Cardiac muscle cell (in vitro differentiated cells and primary cell): ENCODE results near the gene SNAP29. TPM values are rescaled to one million over a fixed set of nuclear protein-coding genes. Genes with fewer than 3 reads are reported as not detected.

Source experiments
- DNase-seq, 2 donors: peaks; one replicate each; pipeline versions ENCODE4 v3.0.0 to v3.0.0-alpha.2; 2010 to 2017; ENCODE audit warnings: low read depth in 1 of 2, low spot score in 1 of 2
- H3K27ac ChIP-seq: fragments of 200-600 bp; sonication (generic); 2 replicates; pipeline ENCODE4 v1.5.1; 2016
- H3K27me3 ChIP-seq: fragments of 200-600 bp; sonication (generic); 2 replicates; pipeline ENCODE4 v1.6.0; 2016; ENCODE audit warnings: control low read depth
- H3K36me3 ChIP-seq: fragments of 200-600 bp; sonication (generic); 2 replicates; pipeline ENCODE4 v1.5.1; 2016; ENCODE audit warnings: control low read depth
- H3K4me1 ChIP-seq: fragments of 200-600 bp; sonication (generic); 2 replicates; pipeline ENCODE4 v1.8.1; 2017; ENCODE audit warnings: low read depth, mild to moderate bottlenecking, mixed run types
- H3K4me3 ChIP-seq: fragments of 200-600 bp; sonication (generic); 2 replicates; pipeline ENCODE4 v1.5.1; 2016; ENCODE audit warnings: mild to moderate bottlenecking
- H3K9me3 ChIP-seq: fragments of 200-600 bp; sonication (generic); 2 replicates; pipeline ENCODE4 v1.5.1; 2017; ENCODE audit warnings: low read depth, mild to moderate bottlenecking, control low read depth
- polyA plus RNA-seq: library from polyadenylated mRNA; unstranded; fragments of >200 nt; fragmentation: Nextera tagmentation; extraction: Ambion mirVana; gene quantifications from 2 replicates; pipeline ENCODE4 v1.2.1, GENCODE V29; 2016
- total RNA-seq: library from RNA; depleted of rRNA; stranded (reverse); fragments of >200 nt; gene quantifications from 2 replicates; pipeline ENCODE4 v1.2.3, GENCODE V29; 2016
- TF ChIP-seq, protein P1 (sequence below): IDR thresholded peaks from 2 replicates; pipeline ENCODE4 v1.5.1; 2012; ENCODE audit warnings: low read depth, mild to moderate bottlenecking, low read length

The SNAP29 gene
- total and polyA plus RNA-seq, 2 experiments from 2014 or later = 22.0 to 37.9 TPM

DNA sequence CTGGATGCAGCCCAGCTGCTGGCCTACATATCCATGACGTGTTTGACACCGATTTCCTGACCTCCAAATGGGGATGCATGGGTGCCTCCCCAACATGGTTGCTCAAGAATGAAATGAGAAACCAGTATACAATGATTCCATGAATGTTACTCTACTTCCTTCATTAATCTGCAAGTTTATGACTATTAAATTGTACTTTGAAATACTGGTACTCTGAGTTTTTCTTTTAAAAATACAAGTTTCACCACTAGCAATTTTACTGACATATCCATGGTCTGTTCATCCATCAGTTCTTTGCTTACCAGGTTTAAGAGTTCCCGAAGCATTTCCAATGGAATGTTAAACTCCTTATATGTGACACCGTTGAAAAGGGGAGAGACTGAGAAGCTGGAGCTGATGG is 45.8 kb upstream of the SNAP29 start:
- Histone ChIP-seq H3K27ac (no peak overlapping the region), H3K36me3 (peaks cover 32% of the 10 kb centered on the region), H3K4me3 (no peak overlapping the region), H3K9me3 (no peaks in the 10 kb centered on the region), H3K4me1 (no peaks in the 10 kb centered on the region), H3K27me3 (no peaks in the 10 kb centered on the region)
- TF ChIP-seq, protein P1, sequence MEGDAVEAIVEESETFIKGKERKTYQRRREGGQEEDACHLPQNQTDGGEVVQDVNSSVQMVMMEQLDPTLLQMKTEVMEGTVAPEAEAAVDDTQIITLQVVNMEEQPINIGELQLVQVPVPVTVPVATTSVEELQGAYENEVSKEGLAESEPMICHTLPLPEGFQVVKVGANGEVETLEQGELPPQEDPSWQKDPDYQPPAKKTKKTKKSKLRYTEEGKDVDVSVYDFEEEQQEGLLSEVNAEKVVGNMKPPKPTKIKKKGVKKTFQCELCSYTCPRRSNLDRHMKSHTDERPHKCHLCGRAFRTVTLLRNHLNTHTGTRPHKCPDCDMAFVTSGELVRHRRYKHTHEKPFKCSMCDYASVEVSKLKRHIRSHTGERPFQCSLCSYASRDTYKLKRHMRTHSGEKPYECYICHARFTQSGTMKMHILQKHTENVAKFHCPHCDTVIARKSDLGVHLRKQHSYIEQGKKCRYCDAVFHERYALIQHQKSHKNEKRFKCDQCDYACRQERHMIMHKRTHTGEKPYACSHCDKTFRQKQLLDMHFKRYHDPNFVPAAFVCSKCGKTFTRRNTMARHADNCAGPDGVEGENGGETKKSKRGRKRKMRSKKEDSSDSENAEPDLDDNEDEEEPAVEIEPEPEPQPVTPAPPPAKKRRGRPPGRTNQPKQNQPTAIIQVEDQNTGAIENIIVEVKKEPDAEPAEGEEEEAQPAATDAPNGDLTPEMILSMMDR = no peak
- DNase-seq = no peak

DNA sequence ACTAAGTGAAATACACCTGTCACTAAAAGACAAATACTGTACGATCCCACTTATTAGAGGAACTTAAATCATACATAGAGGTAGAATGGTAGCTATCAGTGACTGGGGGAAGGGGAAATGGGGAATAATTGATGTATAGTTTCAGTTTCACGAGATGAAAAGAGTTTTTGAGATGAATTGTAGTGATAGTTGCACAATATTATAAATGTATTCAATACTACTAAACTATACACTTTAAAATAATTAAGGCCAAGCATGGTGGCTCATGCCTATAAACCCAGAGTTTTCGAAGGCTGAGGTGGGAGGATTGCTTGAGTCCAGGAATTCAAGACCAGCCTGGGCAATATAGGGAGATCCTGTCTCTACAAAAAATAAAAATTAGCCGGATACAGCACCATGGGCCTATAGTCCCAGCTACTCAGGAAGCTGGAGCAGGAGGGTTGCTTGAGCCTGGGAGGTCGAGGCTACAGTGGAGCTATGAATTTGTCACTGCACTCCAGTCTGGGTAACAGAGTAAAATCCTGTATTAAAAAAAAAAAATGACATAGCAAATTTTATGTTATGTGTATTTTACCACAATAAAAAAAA is 44.5 kb upstream of the SNAP29 start:
- Histone ChIP-seq H3K36me3 (peaks cover 29% of the 10 kb centered on the region), H3K27me3 (no peaks in the 10 kb centered on the region), H3K4me1 (no peaks in the 10 kb centered on the region), H3K4me3 (no peak overlapping the region), H3K9me3 (no peaks in the 10 kb centered on the region), H3K27ac (no peak overlapping the region)
- DNase-seq = no peak
- TF ChIP-seq, protein P1 = no peak

DNA sequence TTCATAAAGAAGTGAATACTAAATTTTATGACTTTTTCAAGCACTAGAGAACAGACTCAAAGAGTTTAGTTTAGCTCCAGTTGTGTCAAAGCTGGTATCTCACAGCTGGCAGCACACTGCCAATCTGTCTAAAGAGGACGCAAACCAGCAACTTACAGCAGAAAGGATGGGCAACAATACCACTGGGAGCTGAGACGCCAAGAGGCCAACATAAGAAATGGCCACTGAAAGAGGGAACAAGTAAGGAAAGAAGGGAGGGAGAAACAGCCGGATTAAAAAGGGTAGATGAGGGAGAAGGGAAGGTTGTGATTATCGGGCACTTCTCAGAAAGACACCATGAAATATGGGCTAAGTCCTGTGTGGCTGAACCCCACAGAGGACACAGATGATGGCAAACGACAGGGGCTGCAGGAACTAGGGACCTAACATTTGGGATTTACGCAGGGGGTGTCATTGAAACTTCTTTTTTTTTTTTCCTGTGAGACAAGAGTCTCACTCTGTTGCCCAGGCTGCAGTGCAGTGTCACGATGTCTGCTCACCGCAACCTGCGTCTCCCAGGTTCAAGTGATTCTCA is 43.2 kb upstream of the SNAP29 start:
- Histone ChIP-seq H3K4me3 (no peak overlapping the region), H3K9me3 (no peaks in the 10 kb centered on the region), H3K4me1 (no peaks in the 10 kb centered on the region), H3K27ac (no peak overlapping the region), H3K27me3 (no peaks in the 10 kb centered on the region), H3K36me3 (peaks cover 30% of the 10 kb centered on the region)
- no peak for DNase-seq
- TF ChIP-seq, protein P1 = no peak

DNA sequence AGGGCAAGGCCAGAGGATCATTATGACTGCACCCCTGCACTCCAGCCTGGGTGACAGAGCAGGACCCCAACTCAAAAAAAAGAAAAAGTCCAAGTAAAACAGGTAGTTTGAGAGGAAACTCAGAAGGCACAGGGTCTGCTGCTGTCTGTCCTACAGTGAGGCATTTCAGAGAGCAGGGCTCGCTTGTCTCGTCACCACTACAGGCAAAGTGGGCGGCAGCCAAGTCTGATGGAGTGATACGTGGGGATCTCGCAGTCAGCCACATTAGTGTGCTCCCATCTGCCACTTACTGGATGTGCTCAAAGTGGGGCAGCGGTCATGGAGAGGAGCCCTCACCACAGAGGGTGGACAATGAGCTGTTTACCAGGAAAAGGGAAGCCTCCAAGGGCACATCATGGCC is 42.2 kb upstream of the SNAP29 start:
- TF ChIP-seq, protein P1 = no peak
- H3K9me3 ChIP-seq = no peaks in the 10 kb centered on the region
- no peak for DNase-seq
- H3K4me1 ChIP-seq = no peaks in the 10 kb centered on the region
- H3K4me3 ChIP-seq = no peak overlapping the region
- H3K27me3 ChIP-seq = no peaks in the 10 kb centered on the region
- peaks cover 28% of the 10 kb centered on the region for H3K36me3 ChIP-seq
- H3K27ac ChIP-seq = no peak overlapping the region

DNA sequence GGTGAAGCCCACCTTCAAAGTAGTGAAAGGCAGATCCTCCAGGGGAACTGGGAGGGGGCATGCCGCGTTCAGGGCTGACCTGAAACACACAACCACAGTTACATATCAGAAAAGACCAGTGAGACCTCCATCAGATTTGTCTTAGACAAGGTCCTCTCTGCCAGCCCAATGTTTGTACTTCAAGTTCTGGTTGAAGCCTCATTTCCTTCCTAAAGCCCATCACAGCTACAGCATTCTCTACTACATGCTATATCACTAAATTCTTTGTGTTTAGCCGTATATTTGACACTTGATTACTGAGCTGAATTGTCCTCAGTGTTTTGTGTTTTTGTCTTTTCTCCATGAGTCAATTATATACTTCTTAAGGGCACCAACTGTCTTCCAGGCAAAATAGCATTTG is 40.3 kb upstream of the SNAP29 start:
- no peaks in the 10 kb centered on the region for H3K9me3 ChIP-seq
- TF ChIP-seq, protein P1 = no peak
- H3K36me3 ChIP-seq = peaks cover 19% of the 10 kb centered on the region

More for the DNA sequence above, 40.3 kb upstream of the SNAP29 start:
- no peak overlapping the region for H3K27ac ChIP-seq
- H3K4me1 ChIP-seq = no peaks in the 10 kb centered on the region
- DNase-seq = no peak
- no peak overlapping the region for H3K4me3 ChIP-seq
- no peaks in the 10 kb centered on the region for H3K27me3 ChIP-seq
